ENCODE results near the gene RADIL.

The RADIL gene

GRCh38 chr7:4873071-4873944 is 10.2 kb downstream of the RADIL start:
- Histone ChIP-seq H4K20me1 (ENCODE audit: control insufficient read depth, insufficient read depth, low read depth, low read length) (no peaks in the 10 kb centered on the region), H3F3A (ENCODE audit: control insufficient read depth, insufficient read depth) (no peaks in the 10 kb centered on the region), H3K4me3 (ENCODE audit: low read length) (no peak overlapping the region), H3K4me1 (ENCODE audit: control insufficient read depth, low read length) (no peaks in the 10 kb centered on the region), H3K4me2 (ENCODE audit: low read length) (no peak overlapping the region), H3K9me2 (replicated peaks; ENCODE audit: control insufficient read depth, low read length) (no peaks in the 10 kb centered on the region), H3K79me2 (ENCODE audit: control insufficient read depth, low read length) (no peaks in the 10 kb centered on the region), H3K27ac (ENCODE audit: low read depth, low read length) (no peak overlapping the region), H3K27me3 (ENCODE audit: control insufficient read depth, low read length) (no peaks in the 10 kb centered on the region), H3K9me3 (ENCODE audit: control insufficient read depth, insufficient read depth, low read length) (no peaks in the 10 kb centered on the region), H3K36me3 (ENCODE audit: control insufficient read depth, low read length) (no peaks in the 10 kb centered on the region)
- TF ChIP-seq EZH2phosphoT487 (IDR thresholded peaks at IDR 0.05; ENCODE audit: borderline replicate concordance, low read length): no peak
- no peak for TF ChIP-seq CTCF (IDR thresholded peaks at IDR 0.05; ENCODE audit: low read depth, low read length, poor library complexity, severe bottlenecking)

GRCh38 chr7:4871930-4872675 is 11.4 kb downstream of the RADIL start:
- no peaks in the 10 kb centered on the region for H3F3A ChIP-seq (ENCODE audit: control insufficient read depth, insufficient read depth)
- no peak overlapping the region for H3K27ac ChIP-seq (ENCODE audit: low read depth, low read length)
- TF ChIP-seq CTCF (IDR thresholded peaks at IDR 0.05; ENCODE audit: low read depth, low read length, poor library complexity, severe bottlenecking) (no peak), EZH2phosphoT487 (IDR thresholded peaks at IDR 0.05; ENCODE audit: borderline replicate concordance, low read length) (no peak)
- no peaks in the 10 kb centered on the region for H3K36me3 ChIP-seq (ENCODE audit: control insufficient read depth, low read length)
- H3K4me2 ChIP-seq (ENCODE audit: low read length): no peak overlapping the region
- no peaks in the 10 kb centered on the region for H3K9me2 ChIP-seq (replicated peaks; ENCODE audit: control insufficient read depth, low read length)
- H3K79me2 ChIP-seq (ENCODE audit: control insufficient read depth, low read length): no peaks in the 10 kb centered on the region
- no peaks in the 10 kb centered on the region for H3K4me1 ChIP-seq (ENCODE audit: control insufficient read depth, low read length)
- H3K9me3 ChIP-seq (ENCODE audit: control insufficient read depth, insufficient read depth, low read length): no peaks in the 10 kb centered on the region
- H3K4me3 ChIP-seq (ENCODE audit: low read length): no peak overlapping the region
- no peaks in the 10 kb centered on the region for H4K20me1 ChIP-seq (ENCODE audit: control insufficient read depth, insufficient read depth, low read depth, low read length)
- no peaks in the 10 kb centered on the region for H3K27me3 ChIP-seq (ENCODE audit: control insufficient read depth, low read length)

GRCh38 chr7:4871056-4871680 is 12.3 kb downstream of the RADIL start:
- Histone ChIP-seq H3K9me2 (replicated peaks; ENCODE audit: control insufficient read depth, low read length) (no peaks in the 10 kb centered on the region), H3K79me2 (ENCODE audit: control insufficient read depth, low read length) (no peaks in the 10 kb centered on the region), H3F3A (ENCODE audit: control insufficient read depth, insufficient read depth) (no peaks in the 10 kb centered on the region), H3K27me3 (ENCODE audit: control insufficient read depth, low read length) (no peaks in the 10 kb centered on the region), H3K9me3 (ENCODE audit: control insufficient read depth, insufficient read depth, low read length) (no peaks in the 10 kb centered on the region), H3K36me3 (ENCODE audit: control insufficient read depth, low read length) (no peaks in the 10 kb centered on the region), H3K4me2 (ENCODE audit: low read length) (no peak overlapping the region), H3K27ac (ENCODE audit: low read depth, low read length) (no peak overlapping the region), H3K4me3 (ENCODE audit: low read length) (no peak overlapping the region), H3K4me1 (ENCODE audit: control insufficient read depth, low read length) (no peaks in the 10 kb centered on the region), H4K20me1 (ENCODE audit: control insufficient read depth, insufficient read depth, low read depth, low read length) (no peaks in the 10 kb centered on the region)
- TF ChIP-seq CTCF (IDR thresholded peaks at IDR 0.05; ENCODE audit: low read depth, low read length, poor library complexity, severe bottlenecking): no peak
- no peak for TF ChIP-seq EZH2phosphoT487 (IDR thresholded peaks at IDR 0.05; ENCODE audit: borderline replicate concordance, low read length)
